MM.1S (cell line): ENCODE measurements around the gene HOXC13.

Experiments
- DNase-seq: peaks from one replicate; pipeline ENCODE4 v3.0.0-alpha.2; 2015
- H2AFZ ChIP-seq: fragments of 300-600 bp; sonication (generic); 2 replicates; pipeline ENCODE4 v1.6.0; 2016; ENCODE audit warnings: antibody characterized with exemption, low read length
- H3F3A ChIP-seq: fragments of 300-600 bp; sonication (generic); 2 replicates; pipeline ENCODE4 v1.6.1; 2016; ENCODE audit warnings: mild to moderate bottlenecking, antibody characterized with exemption, low read length, moderate library complexity, mixed read lengths; ENCODE audit not compliant: insufficient read depth
- H3K27ac ChIP-seq: fragments of 300-600 bp; sonication (generic); 2 replicates; pipeline ENCODE4 v1.5.1; 2016; ENCODE audit warnings: mild to moderate bottlenecking, low read length
- H3K27me3 ChIP-seq: fragments of 300-600 bp; sonication (generic); replicated peaks from 2 replicates; pipeline ENCODE4 v1.6.0; 2016; ENCODE audit warnings: low read length; ENCODE audit not compliant: insufficient read depth
- H3K36me3 ChIP-seq: fragments of 300-600 bp; sonication (generic); replicated peaks from 2 replicates; pipeline ENCODE4 v1.6.1; 2016; ENCODE audit warnings: mild to moderate bottlenecking, low read length, mixed read lengths; ENCODE audit not compliant: insufficient read depth
- H3K4me1 ChIP-seq: fragments of 300-600 bp; sonication (generic); 2 replicates; pipeline ENCODE4 v1.6.1; 2016; ENCODE audit warnings: low read length, mixed read lengths
- H3K4me2 ChIP-seq: fragments of 300-600 bp; sonication (generic); 2 replicates; pipeline ENCODE4 v1.6.0; 2016; ENCODE audit warnings: low read depth, low read length
- H3K4me3 ChIP-seq: fragments of 300-600 bp; sonication (generic); 2 replicates; pipeline ENCODE4 v1.5.1; 2016; ENCODE audit warnings: low read length, mixed read lengths
- H3K79me2 ChIP-seq: fragments of 300-600 bp; sonication (generic); 2 replicates; pipeline ENCODE4 v1.6.1; 2016; ENCODE audit warnings: mixed run types, low read length, mixed read lengths
- H3K9ac ChIP-seq: fragments of 300-600 bp; sonication (generic); 2 replicates; pipeline ENCODE4 v1.6.1; 2016; ENCODE audit warnings: low read length, mixed read lengths
- H3K9me2 ChIP-seq: fragments of 300-600 bp; sonication (generic); replicated peaks from 2 replicates; pipeline ENCODE4 v1.6.1; 2016; ENCODE audit warnings: mild to moderate bottlenecking, low read length, mixed read lengths; ENCODE audit not compliant: insufficient read depth
- H3K9me3 ChIP-seq: fragments of 300-600 bp; sonication (generic); replicated peaks from 2 replicates; pipeline ENCODE4 v1.6.1; 2016; ENCODE audit warnings: mild to moderate bottlenecking, low read length, mixed read lengths; ENCODE audit not compliant: insufficient read depth
- H4K20me1 ChIP-seq: fragments of 300-600 bp; sonication (generic); 2 replicates; pipeline ENCODE4 v1.6.1; 2016; ENCODE audit warnings: mild to moderate bottlenecking, low read length, moderate library complexity, mixed read lengths; ENCODE audit not compliant: insufficient read depth
- CTCF ChIP-seq: fragments of 300-600 bp; sonication (generic); IDR thresholded peaks from 2 replicates; pipeline ENCODE4 v1.5.1; 2016; ENCODE audit warnings: antibody characterized with exemption, low read length, mixed read lengths
- EZH2 ChIP-seq: fragments of 300-600 bp; sonication (generic); optimal IDR thresholded peaks from 2 replicates; pipeline ENCODE3; 2017; ENCODE audit warnings: low read depth, mild to moderate bottlenecking, antibody characterized with exemption, low read length, mixed read lengths
- EZH2phosphoT487 ChIP-seq: fragments of 300-600 bp; sonication (generic); IDR thresholded peaks from 2 replicates; pipeline ENCODE4 v1.6.1; 2018; ENCODE audit warnings: antibody characterized with exemption, low read length

Gene HOXC13

GRCh38 chr12:53972722-53973235 is 34.1 kb downstream of the HOXC13 start, which contains the start of gene HOXC11:
HOXC11 (plus strand) TSS chr12:53973126; CDS start chr12:53973242, 116 bp downstream.
- Histone ChIP-seq H2AFZ (no peak within 1 kb of the TSS), H3K79me2 (no peaks in the 10 kb centered on the region), H3K9ac (no peak within 1 kb of the TSS), H3K4me3 (no peak within 1 kb of the TSS), H3K27me3 (peaks cover 97% of the 10 kb centered on the region), H3K36me3 (no peaks in the 10 kb centered on the region), H3F3A (peaks cover 4% of the 10 kb centered on the region; the same call in 1 of the 2 replicates), H3K4me1 (peaks cover 1% of the 10 kb centered on the region; the same call in 1 of the 2 replicates), H3K4me2 (no peak within 1 kb of the TSS), H3K27ac (no peak within 1 kb of the TSS), H4K20me1 (no peaks in the 10 kb centered on the region; the same call in 1 of the 2 replicates), H3K9me2 (no peaks in the 10 kb centered on the region), H3K9me3 (no peaks in the 10 kb centered on the region)
- DNase-seq = no peak
- TF ChIP-seq EZH2phosphoT487 = no peak
- no peak for TF ChIP-seq EZH2
- no peak for TF ChIP-seq CTCF

- Histone ChIP-seq H3K27me3 (peaks cover 96% of the 10 kb centered on the region), H3K4me1 (peaks cover 5% of the 10 kb centered on the region; the same call in 1 of the 2 replicates), H3F3A (peaks cover 4% of the 10 kb centered on the region; the same call in 1 of the 2 replicates), H3K9me2 (no peaks in the 10 kb centered on the region), H3K9ac (no peak overlapping the region), H3K4me2 (no peak overlapping the region), H3K79me2 (no peaks in the 10 kb centered on the region), H3K9me3 (no peaks in the 10 kb centered on the region), H3K27ac (no peak overlapping the region), H2AFZ (no peak overlapping the region), H3K36me3 (no peaks in the 10 kb centered on the region), H4K20me1 (no peaks in the 10 kb centered on the region; the same call in 1 of the 2 replicates), H3K4me3 (no peak overlapping the region)
- TF ChIP-seq EZH2phosphoT487 (no peak), CTCF (no peak), EZH2 (no peak)
- no peak for DNase-seq
Observed at GRCh38 chr12:53973236-53974042, 34.8 kb downstream of the HOXC13 start.

GRCh38 chr12:53974084-53975063 is 35.7 kb downstream of the HOXC13 start, which contains the start of gene HOTAIR:
HOTAIR (minus strand) TSS chr12:53974954.
- Histone ChIP-seq H3K27me3 (peaks cover 96% of the 10 kb centered on the region), H3K36me3 (no peaks in the 10 kb centered on the region), H3K4me2 (peak within 1 kb of the TSS; percentile 83), H3K9me3 (no peaks in the 10 kb centered on the region), H3K79me2 (no peaks in the 10 kb centered on the region), H3K27ac (no peak within 1 kb of the TSS), H2AFZ (0 out of 2 replicates have a peak within 1 kb of the TSS, but pooled peaks have one; percentile 15), H3K4me1 (peaks cover 5% of the 10 kb centered on the region; the same call in 1 of the 2 replicates), H3K4me3 (peak within 1 kb of the TSS; percentile 46; the same call in 1 of the 2 replicates), H3K9ac (no peak within 1 kb of the TSS), H4K20me1 (no peaks in the 10 kb centered on the region; the same call in 1 of the 2 replicates), H3K9me2 (no peaks in the 10 kb centered on the region), H3F3A (peaks cover 4% of the 10 kb centered on the region; the same call in 1 of the 2 replicates)
- TF ChIP-seq EZH2phosphoT487 = no peak
- no peak for TF ChIP-seq EZH2
- TF ChIP-seq CTCF = no peak
- DNase-seq = no peak
